Measurements from ENCODE around the gene CNGA3.

- TF ChIP-seq TAF1 (IDR thresholded peaks at IDR 0.05; ENCODE audit: low read depth, low read length), result no peak
- TF ChIP-seq, protein P1, sequence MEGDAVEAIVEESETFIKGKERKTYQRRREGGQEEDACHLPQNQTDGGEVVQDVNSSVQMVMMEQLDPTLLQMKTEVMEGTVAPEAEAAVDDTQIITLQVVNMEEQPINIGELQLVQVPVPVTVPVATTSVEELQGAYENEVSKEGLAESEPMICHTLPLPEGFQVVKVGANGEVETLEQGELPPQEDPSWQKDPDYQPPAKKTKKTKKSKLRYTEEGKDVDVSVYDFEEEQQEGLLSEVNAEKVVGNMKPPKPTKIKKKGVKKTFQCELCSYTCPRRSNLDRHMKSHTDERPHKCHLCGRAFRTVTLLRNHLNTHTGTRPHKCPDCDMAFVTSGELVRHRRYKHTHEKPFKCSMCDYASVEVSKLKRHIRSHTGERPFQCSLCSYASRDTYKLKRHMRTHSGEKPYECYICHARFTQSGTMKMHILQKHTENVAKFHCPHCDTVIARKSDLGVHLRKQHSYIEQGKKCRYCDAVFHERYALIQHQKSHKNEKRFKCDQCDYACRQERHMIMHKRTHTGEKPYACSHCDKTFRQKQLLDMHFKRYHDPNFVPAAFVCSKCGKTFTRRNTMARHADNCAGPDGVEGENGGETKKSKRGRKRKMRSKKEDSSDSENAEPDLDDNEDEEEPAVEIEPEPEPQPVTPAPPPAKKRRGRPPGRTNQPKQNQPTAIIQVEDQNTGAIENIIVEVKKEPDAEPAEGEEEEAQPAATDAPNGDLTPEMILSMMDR (IDR thresholded peaks at IDR 0.05; ENCODE audit: control extremely low read depth in 1 of 3, insufficient read depth in 1 of 3, low read depth in 1 of 3, low read length in 3 of 3), result no peak
- TF ChIP-seq, protein P2, sequence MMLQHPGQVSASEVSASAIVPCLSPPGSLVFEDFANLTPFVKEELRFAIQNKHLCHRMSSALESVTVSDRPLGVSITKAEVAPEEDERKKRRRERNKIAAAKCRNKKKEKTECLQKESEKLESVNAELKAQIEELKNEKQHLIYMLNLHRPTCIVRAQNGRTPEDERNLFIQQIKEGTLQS (IDR thresholded peaks at IDR 0.05; ENCODE audit: insufficient read depth, low read depth, low read length), result no peak
- TF ChIP-seq CBX8 (IDR thresholded peaks at IDR 0.05; ENCODE audit: borderline replicate concordance, low read depth, low read length), result no peak
- no peak for TF ChIP-seq EZH2 (IDR thresholded peaks at IDR 0.05; ENCODE audit: low read depth, low read length, severe bottlenecking)
- TF ChIP-seq RNF2 (IDR thresholded peaks at IDR 0.05; ENCODE audit: borderline replicate concordance, low read depth, low read length, missing control alignments, poor library complexity, severe bottlenecking), result no peak
- TF ChIP-seq HDAC2 (IDR thresholded peaks at IDR 0.05; ENCODE audit: borderline replicate concordance in 1 of 2, low read depth in 2 of 2, low read length in 2 of 2), result no peak
- no peak for TF ChIP-seq BRCA1 (IDR thresholded peaks at IDR 0.05; ENCODE audit: low read depth, low read length)
- no peak for TF ChIP-seq RXRA (IDR thresholded peaks at IDR 0.05; ENCODE audit: insufficient read depth, low read depth, low read length)
- no peak for TF ChIP-seq CBX5 (IDR thresholded peaks at IDR 0.05; ENCODE audit: low read depth, low read length)
- no peak for TF ChIP-seq FOSL1 (IDR thresholded peaks at IDR 0.05; ENCODE audit: insufficient read depth, low read depth, low read length)
Observed at GRCh38 chr2:98379311-98380202, 33.3 kb downstream of the CNGA3 start.
